ENCODE results near the gene ZNF853.

- TF ChIP-seq CTCF (conservative IDR thresholded peaks at IDR 0.05) (0 out of 2 replicates have a peak, but pooled peaks have one; percentile 50), EZH2 (IDR thresholded peaks at IDR 0.05; ENCODE audit: low read depth) (no peak)
These were observed 26.1 kb upstream of the ZNF853 start for GRCh38 chr7:6589151-6589828.
